ENCODE results near the gene CFAP43. TPM values are rescaled to one million over a fixed set of nuclear protein-coding genes. Genes with fewer than 3 reads are reported as not detected.

CFAP43 gene
- total RNA-seq, 4 donors from 2014 or later, result 0.17 to 0.33 TPM; not detected in 2

DNA sequence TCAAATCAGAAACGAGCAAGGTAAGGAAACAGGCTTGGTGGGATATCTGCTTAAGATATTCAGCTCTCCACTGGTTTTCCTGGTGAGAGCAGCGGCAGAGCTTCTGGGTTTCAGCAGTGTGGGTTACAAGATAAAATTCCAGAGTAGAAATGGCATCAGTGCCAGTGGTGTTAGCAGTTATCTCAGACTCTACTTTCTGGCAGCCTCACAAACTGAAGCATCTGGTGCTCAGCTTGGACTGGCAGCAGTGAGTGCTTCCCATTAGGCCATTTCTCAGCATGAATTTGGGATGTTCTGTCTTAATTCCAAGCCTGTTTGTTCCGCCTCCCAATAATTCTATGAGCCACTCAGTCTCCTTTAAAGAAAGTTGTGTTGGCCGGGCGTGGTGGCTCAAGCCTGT lies 29.9 kb upstream of the CFAP43 start:
- intact Hi-C loops (cut with DNase I), result no loop called here
- TF ChIP-seq EP300 (IDR thresholded peaks at IDR 0.05), result no peak
- TF ChIP-seq POLR2A (IDR thresholded peaks at IDR 0.05; ENCODE audit: low read depth), result no peak
- TF ChIP-seq POLR2AphosphoS5 (IDR thresholded peaks at IDR 0.05), result no peak
- TF ChIP-seq, protein P1, sequence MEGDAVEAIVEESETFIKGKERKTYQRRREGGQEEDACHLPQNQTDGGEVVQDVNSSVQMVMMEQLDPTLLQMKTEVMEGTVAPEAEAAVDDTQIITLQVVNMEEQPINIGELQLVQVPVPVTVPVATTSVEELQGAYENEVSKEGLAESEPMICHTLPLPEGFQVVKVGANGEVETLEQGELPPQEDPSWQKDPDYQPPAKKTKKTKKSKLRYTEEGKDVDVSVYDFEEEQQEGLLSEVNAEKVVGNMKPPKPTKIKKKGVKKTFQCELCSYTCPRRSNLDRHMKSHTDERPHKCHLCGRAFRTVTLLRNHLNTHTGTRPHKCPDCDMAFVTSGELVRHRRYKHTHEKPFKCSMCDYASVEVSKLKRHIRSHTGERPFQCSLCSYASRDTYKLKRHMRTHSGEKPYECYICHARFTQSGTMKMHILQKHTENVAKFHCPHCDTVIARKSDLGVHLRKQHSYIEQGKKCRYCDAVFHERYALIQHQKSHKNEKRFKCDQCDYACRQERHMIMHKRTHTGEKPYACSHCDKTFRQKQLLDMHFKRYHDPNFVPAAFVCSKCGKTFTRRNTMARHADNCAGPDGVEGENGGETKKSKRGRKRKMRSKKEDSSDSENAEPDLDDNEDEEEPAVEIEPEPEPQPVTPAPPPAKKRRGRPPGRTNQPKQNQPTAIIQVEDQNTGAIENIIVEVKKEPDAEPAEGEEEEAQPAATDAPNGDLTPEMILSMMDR (IDR thresholded peaks at IDR 0.05), result no peak
- no peaks in the 10 kb centered on the region for H3K27me3 ChIP-seq

DNA sequence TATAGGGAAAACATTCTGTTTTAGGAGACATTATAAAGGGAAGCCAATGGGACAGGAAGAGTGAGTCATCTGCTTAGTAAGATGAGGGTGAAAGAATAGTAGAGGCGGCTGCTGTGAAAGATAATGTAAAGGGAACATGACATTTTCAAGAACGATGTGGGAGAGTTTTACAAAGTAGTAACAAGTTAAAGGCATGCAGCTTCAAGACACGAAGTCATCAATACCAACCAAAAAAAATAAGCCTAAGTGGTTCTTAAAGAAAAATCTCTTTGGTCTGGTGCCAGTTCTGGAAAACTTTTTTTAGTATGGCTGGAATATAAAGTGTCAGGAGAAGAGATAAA lies 28.6 kb upstream of the CFAP43 start:
- H3K36me3 ChIP-seq, result peaks cover 35 to 84% (median 72%) of the 10 kb centered on the region in 4 donors
- H3K27ac ChIP-seq (replicated peaks in 1 of 4), result peak overlapping the region; percentile 53 to 82 (median 73)
- intact Hi-C loops (cut with DNase I), result no loop called here
- no peaks in the 10 kb centered on the region for H3K9me3 ChIP-seq
- no peak for TF ChIP-seq EP300 (IDR thresholded peaks at IDR 0.05)
- TF ChIP-seq, protein P1 (IDR thresholded peaks at IDR 0.05), result no peak
- TF ChIP-seq POLR2A (IDR thresholded peaks at IDR 0.05; ENCODE audit: low read depth), result no peak
- TF ChIP-seq POLR2AphosphoS5 (IDR thresholded peaks at IDR 0.05), result no peak
- DNase-seq (ENCODE audit: extremely low spot score), result no peak
- H3K4me1 ChIP-seq, result peaks cover 58 to 78% (median 66%) of the 10 kb centered on the region in 4 donors
- no peaks in the 10 kb centered on the region for H3K27me3 ChIP-seq
- no peak overlapping the region for H3K4me3 ChIP-seq
- 28% methylated on average over 3 of the region's 3 CpGs for WGBS

More for the DNA sequence above, 29.9 kb upstream of the CFAP43 start:
- Histone ChIP-seq H3K4me1 (peaks cover 46 to 67% (median 54%) of the 10 kb centered on the region in 4 donors), H3K4me3 (no peak overlapping the region), H3K27ac (replicated peaks in 1 of 4) (peak overlapping the region in 3 of 4 donors; percentile 71 to 82 (median 75)), H3K36me3 (peaks cover 41 to 97% (median 85%) of the 10 kb centered on the region in 4 donors), H3K9me3 (no peaks in the 10 kb centered on the region)
- DNase-seq (ENCODE audit: extremely low spot score), result no peak
- WGBS, result 90% methylated on average over 5 of the region's 5 CpGs

DNA sequence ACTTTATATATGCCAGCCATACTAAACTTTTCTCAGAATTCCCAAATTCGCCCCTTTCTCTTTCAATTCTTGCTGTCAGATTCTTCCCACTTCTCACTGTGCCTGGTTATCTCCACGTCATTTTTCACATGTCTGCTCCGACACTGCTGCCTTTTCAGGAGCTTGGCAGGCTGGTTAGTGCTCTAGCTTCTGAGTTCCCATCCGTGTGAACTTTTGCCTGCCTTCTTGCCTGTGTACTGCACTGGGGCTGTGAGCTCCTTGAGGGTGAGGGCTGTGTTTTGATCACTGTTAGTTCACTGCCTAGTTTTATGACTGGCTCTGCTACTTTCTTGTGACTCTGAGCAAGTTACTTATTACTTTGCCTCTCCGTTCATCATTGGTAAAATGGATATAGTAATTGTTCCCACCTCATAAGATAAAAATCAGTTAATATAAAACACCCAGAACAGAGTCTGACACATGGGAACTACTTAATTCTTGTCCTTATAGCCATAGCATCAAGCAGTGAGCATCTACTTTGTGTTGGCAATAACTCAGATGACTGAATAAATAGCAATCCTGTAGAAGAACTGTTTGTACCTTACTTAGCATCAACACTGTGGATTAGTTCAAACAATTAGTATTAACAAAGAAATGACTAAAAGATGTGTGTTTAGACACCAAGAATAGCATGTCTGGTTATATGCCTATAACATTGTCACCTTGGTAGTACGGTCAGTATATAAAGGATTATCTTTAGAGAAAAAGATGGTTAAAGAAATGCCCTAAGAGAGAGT lies 28.0 kb upstream of the CFAP43 start:
- Histone ChIP-seq H3K36me3 (peaks cover 35 to 78% (median 67%) of the 10 kb centered on the region in 4 donors), H3K27ac (replicated peaks in 1 of 4) (peak overlapping the region; percentile 53 to 82 (median 73)), H3K27me3 (no peaks in the 10 kb centered on the region), H3K4me3 (no peak overlapping the region), H3K9me3 (no peaks in the 10 kb centered on the region), H3K4me1 (peaks cover 60 to 79% (median 66%) of the 10 kb centered on the region in 4 donors)
- 72% methylated on average over 6 of the region's 6 CpGs for WGBS
- peak; percentile 15 to 24 for TF ChIP-seq POLR2AphosphoS5 (IDR thresholded peaks at IDR 0.05)
- TF ChIP-seq, protein P1 (IDR thresholded peaks at IDR 0.05), result no peak
- no peak for TF ChIP-seq POLR2A (IDR thresholded peaks at IDR 0.05; ENCODE audit: low read depth)
- no peak for TF ChIP-seq EP300 (IDR thresholded peaks at IDR 0.05)
- DNase-seq (ENCODE audit: extremely low spot score), result no peak
- intact Hi-C loops (cut with DNase I), result no loop called here

DNA sequence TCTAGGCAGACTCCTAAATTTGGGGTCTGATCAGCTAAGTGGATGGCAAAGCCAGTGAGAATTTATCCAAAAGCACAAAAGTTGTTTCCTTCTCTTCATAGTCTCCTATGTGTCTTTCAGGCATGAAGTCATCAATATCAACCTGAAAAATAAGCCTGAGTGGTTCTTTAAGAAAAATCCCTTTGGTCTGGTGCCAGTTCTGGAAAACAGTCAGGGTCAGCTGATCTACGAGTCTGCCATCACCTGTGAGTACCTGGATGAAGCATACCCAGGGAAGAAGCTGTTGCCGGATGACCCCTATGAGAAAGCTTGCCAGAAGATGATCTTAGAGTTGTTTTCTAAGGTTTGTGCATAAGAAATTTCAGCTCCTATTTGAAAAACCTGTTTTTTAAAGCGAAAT lies 27.3 kb upstream of the CFAP43 start:
- Histone ChIP-seq H3K27ac (replicated peaks in 1 of 4) (peak overlapping the region; percentile 53 to 82 (median 73)), H3K36me3 (peaks cover 35 to 71% (median 60%) of the 10 kb centered on the region in 4 donors), H3K4me1 (peaks cover 61 to 79% (median 67%) of the 10 kb centered on the region in 4 donors), H3K9me3 (no peaks in the 10 kb centered on the region), H3K27me3 (no peaks in the 10 kb centered on the region), H3K4me3 (no peak overlapping the region)
- 91% methylated on average over 3 of the region's 3 CpGs for WGBS
- DNase-seq (ENCODE audit: extremely low spot score), result no peak
- TF ChIP-seq POLR2AphosphoS5 (IDR thresholded peaks at IDR 0.05), result no peak
- TF ChIP-seq EP300 (IDR thresholded peaks at IDR 0.05), result no peak
- TF ChIP-seq POLR2A (IDR thresholded peaks at IDR 0.05; ENCODE audit: low read depth), result no peak
- TF ChIP-seq, protein P1 (IDR thresholded peaks at IDR 0.05), result no peak
- intact Hi-C loops (cut with DNase I), result no loop called here

Measured in esophagus muscularis mucosa (tissue), 4 donors.